ENCODE results near the gene DCTN5.

DCTN5 gene

DNA sequence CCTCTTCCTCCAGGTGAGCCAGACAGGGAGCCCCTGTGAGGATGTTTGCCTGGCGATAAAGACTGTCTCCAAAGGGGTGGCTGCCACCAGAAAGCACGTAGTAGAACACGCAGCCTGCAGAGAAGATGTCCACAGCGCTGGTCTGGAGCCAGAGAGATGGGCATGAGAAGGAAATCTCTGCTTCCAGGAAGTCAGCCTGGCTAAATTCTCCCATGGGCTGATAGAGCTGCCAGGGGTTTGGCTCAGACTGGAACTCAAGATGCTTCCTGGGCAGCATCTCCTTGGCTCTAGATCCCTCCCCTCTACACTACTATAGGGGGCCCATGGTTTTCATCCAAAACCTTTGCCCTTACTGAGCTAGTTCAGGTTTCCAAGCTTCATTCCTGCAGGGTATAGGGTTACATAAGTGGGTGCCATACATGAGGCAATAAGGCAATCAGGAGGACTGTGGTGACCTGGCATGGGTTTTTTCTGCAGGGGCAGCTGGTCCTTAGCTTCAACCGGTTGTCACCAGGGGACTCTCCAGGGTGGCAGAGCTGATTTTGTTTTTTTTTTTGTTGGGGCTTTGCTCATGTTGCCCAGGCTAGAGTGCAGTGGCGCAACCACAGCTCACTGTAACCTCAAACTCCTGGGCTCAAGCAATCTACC, 51.0 kb downstream of the DCTN5 start:
- H3K9me3 Mint-ChIP-seq = no peaks in the 10 kb centered on the region
- no peak overlapping the region for H3K4me3 Mint-ChIP-seq
- H3K4me1 Mint-ChIP-seq = peaks cover 9% of the 10 kb centered on the region
- no peak for DNase-seq
- H3K36me3 Mint-ChIP-seq = peaks cover 30% of the 10 kb centered on the region
- CTCF ChIA-PET = no interaction called here
- H3K27ac Mint-ChIP-seq = no peak overlapping the region
- H3K27me3 Mint-ChIP-seq = peaks cover 10% of the 10 kb centered on the region

- H3K4me3 Mint-ChIP-seq = no peak overlapping the region
- H3K9me3 Mint-ChIP-seq = no peaks in the 10 kb centered on the region
- no peak for DNase-seq
- CTCF ChIA-PET = no interaction called here
- peaks cover 15% of the 10 kb centered on the region for H3K36me3 Mint-ChIP-seq
- no peak overlapping the region for H3K27ac Mint-ChIP-seq
- peaks cover 10% of the 10 kb centered on the region for H3K27me3 Mint-ChIP-seq
- H3K4me1 Mint-ChIP-seq = peaks cover 19% of the 10 kb centered on the region
Measured at GRCh38 chr16:23694265-23694643, 53.0 kb downstream of the DCTN5 start.

DNA sequence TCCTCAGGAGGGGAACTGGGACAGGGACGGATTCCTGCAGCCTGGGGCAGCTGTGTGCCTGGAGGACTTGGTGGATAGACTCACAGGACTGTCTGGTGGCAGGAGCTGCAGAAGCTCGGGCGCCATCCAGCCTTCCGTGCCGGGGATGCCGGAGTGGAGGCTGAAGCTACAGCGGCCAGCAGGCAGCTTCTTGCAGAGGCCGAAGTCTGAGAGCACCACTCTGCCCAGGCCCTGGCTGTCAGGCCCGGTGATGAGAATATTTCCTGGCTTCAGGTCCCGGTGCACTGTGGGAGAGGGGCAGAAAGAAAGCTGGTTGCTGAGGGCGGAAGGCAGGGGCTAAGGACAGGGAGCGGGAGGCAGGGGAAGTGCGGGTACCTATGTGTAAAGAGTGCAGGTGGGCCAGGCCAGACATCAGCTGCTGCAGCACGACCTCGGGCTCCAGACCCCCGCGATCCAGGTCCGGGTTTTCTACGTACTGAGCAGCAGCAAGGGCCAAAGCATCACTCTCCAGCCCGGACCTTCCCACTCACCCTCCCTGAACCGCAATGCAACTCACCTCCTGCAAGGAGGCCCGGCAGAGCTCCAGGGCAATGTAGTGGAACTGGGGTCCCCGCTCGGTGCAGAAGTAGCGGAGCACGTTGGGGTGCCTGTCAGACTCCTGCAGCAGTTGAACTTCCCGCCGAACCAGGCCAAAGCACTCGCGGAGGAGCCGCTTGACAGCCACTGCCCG, 53.5 kb downstream of the DCTN5 start:
- H3K9me3 Mint-ChIP-seq = no peaks in the 10 kb centered on the region
- peaks cover 10% of the 10 kb centered on the region for H3K27me3 Mint-ChIP-seq
- H3K27ac Mint-ChIP-seq = no peak overlapping the region
- peaks cover 10% of the 10 kb centered on the region for H3K36me3 Mint-ChIP-seq
- CTCF ChIA-PET = no interaction called here
- peaks cover 21% of the 10 kb centered on the region for H3K4me1 Mint-ChIP-seq
- no peak for DNase-seq
- no peak overlapping the region for H3K4me3 Mint-ChIP-seq

- H3K27me3 Mint-ChIP-seq = peaks cover 16% of the 10 kb centered on the region
- H3K27ac Mint-ChIP-seq = no peak overlapping the region
- H3K4me1 Mint-ChIP-seq = peaks cover 21% of the 10 kb centered on the region
- no peaks in the 10 kb centered on the region for H3K9me3 Mint-ChIP-seq
- H3K4me3 Mint-ChIP-seq = no peak overlapping the region
- CTCF ChIA-PET = interaction anchor here (1.2 kb wide), 1 partner anchor 138 kb away, joined by 3 read pairs; the partner anchor contains the start of genes EARS2 and UBFD1
- H3K36me3 Mint-ChIP-seq = peaks cover 7% of the 10 kb centered on the region
- DNase-seq = no peak
Measured at GRCh38 chr16:23695756-23696155, 54.5 kb downstream of the DCTN5 start.

- CTCF ChIA-PET = no interaction called here
- Mint-ChIP-seq H3K36me3 (no peaks in the 10 kb centered on the region), H3K9me3 (peaks cover 8% of the 10 kb centered on the region), H3K27me3 (peaks cover 24% of the 10 kb centered on the region), H3K27ac (no peak overlapping the region), H3K4me1 (peaks cover 21% of the 10 kb centered on the region), H3K4me3 (no peak overlapping the region)
- peak; percentile 32 for DNase-seq
Measured at GRCh38 chr16:23699100-23699499, 57.8 kb downstream of the DCTN5 start.

DNA sequence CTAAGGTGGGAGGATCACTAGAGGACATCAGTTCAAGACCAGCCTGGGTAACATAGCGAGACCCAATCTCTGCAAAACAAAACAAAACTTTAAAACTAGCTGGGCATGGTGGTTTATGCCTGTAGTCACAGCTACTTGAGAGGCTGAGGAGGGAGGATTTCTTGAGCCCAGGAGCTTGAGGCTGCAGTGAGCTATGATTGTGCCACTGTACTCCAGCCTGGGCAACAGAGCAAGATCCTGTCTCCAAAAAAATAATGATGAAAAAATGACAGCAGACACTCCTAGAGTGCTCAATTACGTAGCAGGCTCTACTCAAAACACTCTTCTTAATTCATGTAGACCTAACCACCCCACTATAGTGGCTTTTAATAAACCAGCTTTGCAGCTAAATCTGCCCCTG, 58.8 kb downstream of the DCTN5 start:
- Mint-ChIP-seq H3K9me3 (peaks cover 8% of the 10 kb centered on the region), H3K36me3 (no peaks in the 10 kb centered on the region), H3K4me3 (no peak overlapping the region), H3K4me1 (peaks cover 12% of the 10 kb centered on the region), H3K27ac (no peak overlapping the region), H3K27me3 (peaks cover 16% of the 10 kb centered on the region)
- DNase-seq = no peak
- CTCF ChIA-PET = no interaction called here

- CTCF ChIA-PET = no interaction called here
- H3K4me3 Mint-ChIP-seq = no peak overlapping the region
- H3K4me1 Mint-ChIP-seq = peaks cover 12% of the 10 kb centered on the region
- peaks cover 14% of the 10 kb centered on the region for H3K27me3 Mint-ChIP-seq
- peaks cover 8% of the 10 kb centered on the region for H3K9me3 Mint-ChIP-seq
- no peak overlapping the region for H3K27ac Mint-ChIP-seq
- no peak for DNase-seq
- H3K36me3 Mint-ChIP-seq = no peaks in the 10 kb centered on the region
Measured at GRCh38 chr16:23700509-23700908, 59.2 kb downstream of the DCTN5 start.

- CTCF ChIA-PET = no interaction called here
- no peaks in the 10 kb centered on the region for H3K36me3 Mint-ChIP-seq
- H3K4me1 Mint-ChIP-seq = peaks cover 12% of the 10 kb centered on the region
- H3K9me3 Mint-ChIP-seq = peaks cover 8% of the 10 kb centered on the region
- DNase-seq = no peak
- peaks cover 17% of the 10 kb centered on the region for H3K27me3 Mint-ChIP-seq
- H3K4me3 Mint-ChIP-seq = no peak overlapping the region
- no peak overlapping the region for H3K27ac Mint-ChIP-seq
Measured at GRCh38 chr16:23701045-23701444, 59.8 kb downstream of the DCTN5 start.

DNA sequence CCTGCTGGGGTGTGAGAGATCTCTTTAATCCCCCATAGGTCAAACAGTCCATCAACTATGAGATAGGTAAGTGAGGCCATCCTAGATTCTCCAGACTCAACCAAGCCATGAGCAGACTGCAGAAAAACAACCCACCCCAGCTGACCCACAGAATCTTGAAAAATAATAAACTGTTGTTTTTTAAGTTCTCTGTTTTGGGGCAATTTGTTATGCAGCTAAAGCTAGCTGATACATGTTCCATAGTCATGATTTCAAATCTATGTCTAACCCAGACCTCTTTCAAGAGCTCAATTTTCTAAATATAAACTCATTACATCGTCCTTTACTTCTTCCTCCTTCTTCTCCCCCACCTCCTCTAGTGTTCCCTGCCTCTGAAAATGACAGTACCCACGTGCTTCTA, 61.7 kb downstream of the DCTN5 start:
- no peak overlapping the region for H3K27ac Mint-ChIP-seq
- DNase-seq = no peak
- CTCF ChIA-PET = no interaction called here
- H3K4me3 Mint-ChIP-seq = no peak overlapping the region
- H3K36me3 Mint-ChIP-seq = no peaks in the 10 kb centered on the region
- peaks cover 8% of the 10 kb centered on the region for H3K9me3 Mint-ChIP-seq
- H3K4me1 Mint-ChIP-seq = peaks cover 12% of the 10 kb centered on the region
- peaks cover 23% of the 10 kb centered on the region for H3K27me3 Mint-ChIP-seq

- Mint-ChIP-seq H3K27me3 (peaks cover 33% of the 10 kb centered on the region), H3K36me3 (no peaks in the 10 kb centered on the region), H3K27ac (no peak overlapping the region), H3K4me3 (no peak overlapping the region), H3K4me1 (no peaks in the 10 kb centered on the region), H3K9me3 (peaks cover 14% of the 10 kb centered on the region)
- DNase-seq = no peak
- CTCF ChIA-PET = interaction anchor here (0.6 kb wide), 1 partner anchor 31 kb away, joined by 3 read pairs; no protein-coding TSS in a partner anchor
Measured at GRCh38 chr16:23704772-23705516, 63.7 kb downstream of the DCTN5 start.

GRCh38 chr16:23705517-23705902, 64.2 kb downstream of the DCTN5 start:
- H3K4me1 Mint-ChIP-seq = no peaks in the 10 kb centered on the region
- DNase-seq = no peak
- H3K9me3 Mint-ChIP-seq = peaks cover 20% of the 10 kb centered on the region
- CTCF ChIA-PET = interaction anchor here (0.6 kb wide), 1 partner anchor 30 kb away, joined by 3 read pairs; no protein-coding TSS in a partner anchor
- H3K4me3 Mint-ChIP-seq = no peak overlapping the region
- H3K27ac Mint-ChIP-seq = no peak overlapping the region
- H3K27me3 Mint-ChIP-seq = peaks cover 36% of the 10 kb centered on the region
- no peaks in the 10 kb centered on the region for H3K36me3 Mint-ChIP-seq

DNA sequence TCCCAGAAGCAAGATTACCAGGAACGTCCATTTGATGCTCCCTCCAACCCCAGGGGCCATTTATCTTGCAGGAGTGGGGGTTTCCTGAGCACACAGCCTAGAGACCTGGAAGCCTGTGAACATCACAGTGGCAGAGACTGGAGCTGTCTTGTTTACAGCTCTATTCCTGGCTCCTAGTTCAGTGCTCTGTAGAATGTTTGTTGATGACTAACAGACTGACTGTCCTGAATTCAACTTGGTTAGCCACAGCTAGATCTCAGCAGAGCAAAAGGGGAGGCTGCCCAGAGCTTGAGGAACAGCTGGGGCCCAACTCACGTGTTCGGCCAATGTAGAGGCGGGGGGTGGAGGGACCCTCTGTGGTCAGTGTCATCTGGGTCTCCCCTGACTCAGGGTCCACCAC, 65.2 kb downstream of the DCTN5 start:
- no peak for DNase-seq
- H3K4me1 Mint-ChIP-seq = no peaks in the 10 kb centered on the region
- no peak overlapping the region for H3K27ac Mint-ChIP-seq
- H3K9me3 Mint-ChIP-seq = peaks cover 20% of the 10 kb centered on the region
- H3K36me3 Mint-ChIP-seq = no peaks in the 10 kb centered on the region
- no peak overlapping the region for H3K4me3 Mint-ChIP-seq
- peaks cover 40% of the 10 kb centered on the region for H3K27me3 Mint-ChIP-seq
- CTCF ChIA-PET = no interaction called here

DNA sequence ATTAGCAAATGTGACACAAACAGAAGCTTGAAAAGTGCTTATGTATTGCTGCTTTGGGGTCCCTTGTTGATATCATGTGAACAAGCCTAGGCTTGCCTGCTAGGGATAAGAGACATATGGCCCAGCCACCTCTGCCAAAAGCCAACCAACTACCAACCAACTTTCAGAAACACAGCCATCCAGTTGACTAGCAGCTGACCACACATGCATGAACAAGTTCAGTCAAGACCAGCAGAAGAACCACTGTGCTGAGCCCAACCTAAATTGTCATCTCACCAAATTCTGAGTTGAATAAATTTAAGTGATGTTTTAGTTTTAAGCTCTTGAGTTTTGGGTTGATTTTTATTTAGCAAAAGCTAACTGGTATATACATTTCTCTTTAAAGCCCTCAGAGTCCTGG, 68.3 kb downstream of the DCTN5 start:
- CTCF ChIA-PET = interaction anchor here (0.6 kb wide), 1 partner anchor 275 kb away, joined by 3 read pairs; no protein-coding TSS in a partner anchor
- Mint-ChIP-seq H3K4me3 (no peak overlapping the region), H3K9me3 (peaks cover 14% of the 10 kb centered on the region), H3K27me3 (peaks cover 65% of the 10 kb centered on the region), H3K36me3 (peaks cover 2% of the 10 kb centered on the region), H3K4me1 (no peaks in the 10 kb centered on the region), H3K27ac (no peak overlapping the region)
- no peak for DNase-seq

- CTCF ChIA-PET = interaction anchor here (0.6 kb wide), 1 partner anchor 276 kb away, joined by 3 read pairs; no protein-coding TSS in a partner anchor
- no peaks in the 10 kb centered on the region for H3K4me1 Mint-ChIP-seq
- no peak overlapping the region for H3K4me3 Mint-ChIP-seq
- peaks cover 14% of the 10 kb centered on the region for H3K9me3 Mint-ChIP-seq
- no peak for DNase-seq
- H3K36me3 Mint-ChIP-seq = peaks cover 2% of the 10 kb centered on the region
- H3K27ac Mint-ChIP-seq = no peak overlapping the region
- peaks cover 70% of the 10 kb centered on the region for H3K27me3 Mint-ChIP-seq
Measured at GRCh38 chr16:23710008-23710407, 68.7 kb downstream of the DCTN5 start.
